NCI-H82 treated with DMSO at 0.1 percent for 48 hours (cell line): ENCODE measurements around the gene TMEM74B.
"Not testable (repeated sequence)": the region's sequence is repeated elsewhere in the genome, so short reads cannot be mapped to it uniquely, and the experiment has no call there.

Experiments used
- DNase-seq: peaks from one replicate; lab custom pipeline; 2025; ENCODE audit not compliant: unreplicated experiment; lab: John Stamatoyannopoulos, UW

TMEM74B gene

DNA sequence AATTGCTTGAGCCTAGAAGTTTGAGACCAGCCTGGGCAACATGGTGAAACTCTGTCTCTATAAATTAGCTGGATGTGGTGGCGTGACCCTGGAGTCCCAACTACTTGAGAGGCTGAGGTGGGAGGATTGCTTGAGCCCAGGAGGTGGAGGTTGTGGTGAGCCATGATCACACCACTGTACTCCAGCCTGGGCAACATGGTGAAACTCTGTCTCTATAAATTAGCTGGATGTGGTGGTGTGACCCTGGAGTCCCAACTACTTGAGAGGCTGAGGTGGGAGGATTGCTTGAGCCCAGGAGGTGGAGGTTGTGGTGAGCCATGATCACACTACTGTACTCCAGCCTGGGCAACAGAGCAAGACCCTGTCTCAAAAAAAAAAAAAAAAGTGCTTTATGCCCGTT is 35.0 kb downstream of the TMEM74B start:
- not testable (repeated sequence) for DNase-seq

DNA sequence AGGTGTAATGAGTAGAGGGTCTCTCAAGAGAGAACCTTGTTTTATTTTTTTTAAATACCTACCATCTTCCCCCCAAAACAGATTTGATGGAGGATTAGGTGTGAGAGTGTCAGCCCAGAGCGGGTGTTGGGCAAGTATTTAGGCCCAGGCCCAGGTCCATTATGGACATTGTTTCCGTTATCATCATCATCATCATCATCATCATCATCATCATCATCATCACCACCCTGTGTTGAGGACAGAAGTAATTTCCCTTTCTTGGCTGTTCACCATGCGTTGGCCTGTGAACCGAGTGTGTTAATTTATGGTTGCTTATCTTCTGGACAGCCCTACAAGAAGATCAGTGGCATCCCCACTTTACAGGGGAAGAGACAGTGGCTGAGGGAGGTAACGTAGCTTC is 37.8 kb downstream of the TMEM74B start:
- DNase-seq: no peak

DNA sequence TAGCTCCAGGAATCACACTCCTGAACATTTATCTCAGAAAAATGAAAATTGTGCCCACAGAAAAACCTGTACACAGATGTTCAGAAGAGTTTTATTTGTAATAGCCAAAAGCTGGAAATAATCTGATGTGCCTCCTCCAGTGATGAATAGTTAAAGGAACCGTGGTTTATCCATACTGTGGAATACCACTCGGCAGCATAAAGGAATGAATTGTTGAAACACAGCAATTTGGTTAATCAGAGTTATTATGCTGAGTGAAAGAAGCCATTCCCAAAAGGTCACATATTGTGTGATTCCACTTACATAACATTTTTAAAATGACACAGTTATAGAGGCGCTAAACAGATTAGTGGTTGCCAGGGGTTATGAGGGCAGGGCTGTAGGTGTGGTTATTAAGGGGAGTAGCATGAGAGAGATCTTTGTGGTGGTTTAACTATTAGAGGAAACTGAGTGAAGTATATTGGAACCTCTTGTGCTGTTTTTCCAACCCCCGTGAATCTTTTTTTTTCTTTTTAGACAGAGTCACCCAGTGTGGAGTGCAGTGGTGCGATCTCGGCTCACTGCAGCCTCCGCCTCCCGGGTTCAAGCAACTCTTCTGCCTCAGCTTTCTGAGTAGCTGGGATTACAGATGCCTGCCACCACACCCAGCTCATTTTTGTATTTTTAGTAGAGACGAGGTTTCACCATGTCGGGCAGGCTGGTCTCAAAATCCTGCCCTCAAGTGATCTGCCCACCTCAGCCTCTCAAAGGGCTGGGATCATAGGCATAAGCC is 40.2 kb downstream of the TMEM74B start:
- no peak for DNase-seq

DNA sequence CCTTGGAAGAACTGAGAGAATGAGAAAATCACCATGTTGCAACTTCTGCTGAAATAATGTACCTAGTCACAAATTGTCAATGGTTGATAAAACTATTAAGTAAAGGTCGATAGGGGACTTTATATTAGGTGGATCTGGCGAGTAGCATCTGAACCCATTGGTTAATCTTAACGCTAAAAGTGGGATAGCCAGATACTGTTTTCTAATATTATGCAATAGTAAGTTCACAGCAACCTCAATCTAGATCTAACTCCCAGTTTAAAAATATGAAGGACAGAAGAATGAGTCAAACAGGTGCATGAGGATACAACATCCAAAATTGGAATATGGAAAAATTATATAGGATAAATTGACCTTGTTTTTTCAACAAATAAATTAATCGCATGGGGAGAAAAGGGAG is 47.5 kb downstream of the TMEM74B start:
- DNase-seq: no peak

DNA sequence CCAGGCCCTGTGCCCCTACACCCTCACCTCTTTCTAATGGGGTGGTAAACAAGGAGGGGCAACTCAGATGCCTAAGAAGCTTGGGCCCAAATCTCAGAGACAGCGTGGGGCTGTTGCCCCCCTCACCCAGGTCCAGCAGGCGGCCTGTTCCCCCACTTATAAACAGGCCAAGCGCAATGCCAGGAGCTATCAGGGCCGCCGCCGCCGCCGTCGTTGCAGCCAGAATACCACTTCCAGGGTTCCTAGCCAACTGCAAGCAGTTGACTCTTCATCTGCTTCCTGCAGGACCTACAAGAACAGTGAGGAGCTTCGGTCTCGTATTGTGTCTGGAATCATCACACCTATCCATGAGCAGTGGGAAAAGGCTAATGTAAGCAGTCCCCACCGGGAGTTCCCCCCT is 49.9 kb downstream of the TMEM74B start:
- no peak for DNase-seq

DNA sequence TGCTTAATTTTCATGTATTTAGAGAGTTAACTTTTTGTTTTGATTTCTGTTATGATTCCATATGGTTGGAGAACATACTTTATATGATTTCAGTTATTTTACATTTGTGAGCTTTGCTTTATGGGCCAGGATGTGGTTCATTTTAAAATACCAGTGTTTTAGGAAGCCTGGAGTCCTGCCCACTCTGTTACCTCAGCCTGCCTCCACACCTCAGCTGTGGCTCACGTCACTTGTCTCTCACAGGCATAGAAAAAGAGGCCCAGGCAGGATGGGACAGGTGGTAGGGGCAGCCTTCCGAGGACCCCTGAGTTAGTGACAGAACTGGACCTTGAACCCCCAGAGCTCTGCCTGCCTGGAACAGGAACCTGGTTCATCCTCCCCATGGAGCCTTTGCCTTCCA is 50.4 kb downstream of the TMEM74B start:
- no peak for DNase-seq

DNA sequence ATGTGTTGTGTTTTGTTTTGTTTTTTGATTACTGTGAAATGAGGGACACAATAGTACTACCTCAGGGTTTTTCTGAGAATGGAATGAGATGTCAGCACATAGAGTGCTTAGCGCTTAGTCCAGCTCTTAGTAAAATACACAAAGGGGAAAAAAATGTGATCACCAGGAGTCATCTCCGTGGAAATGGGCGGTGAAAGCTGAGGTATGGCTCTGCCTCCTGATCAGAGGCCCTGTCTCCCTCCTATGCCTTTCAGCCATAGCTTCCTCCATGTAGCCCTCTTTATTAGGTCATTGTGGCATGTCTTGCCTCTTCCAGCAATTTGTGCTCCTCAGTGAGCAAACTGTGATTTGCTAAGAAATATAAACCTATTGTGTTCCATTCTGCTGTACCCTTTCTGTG is 53.4 kb downstream of the TMEM74B start:
- DNase-seq: no peak

DNA sequence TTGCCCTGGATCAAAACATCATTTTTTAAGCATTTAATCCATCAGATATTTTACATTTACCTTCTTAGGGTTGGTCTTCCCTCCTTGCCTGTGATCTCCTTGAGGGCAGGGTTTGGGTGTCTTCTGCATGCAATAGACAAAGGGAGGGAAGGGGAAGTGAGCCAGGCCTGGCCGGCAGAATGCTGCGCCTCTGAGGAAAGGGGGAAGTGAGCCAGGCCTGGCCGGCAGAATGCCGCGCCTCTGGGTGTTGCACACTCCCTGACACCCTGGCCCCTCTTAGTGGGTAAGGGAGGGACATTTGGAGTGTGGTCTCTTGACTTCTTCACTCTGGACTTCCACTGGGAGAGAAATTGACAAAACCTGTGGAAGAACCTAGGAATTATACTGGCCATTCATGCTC is 53.9 kb downstream of the TMEM74B start:
- DNase-seq: no peak
